MM.1S (cell line): ENCODE measurements around the gene APAF1.

Experiments
- DNase-seq: peaks from one replicate; pipeline ENCODE4 v3.0.0-alpha.2; 2015
- H2AFZ ChIP-seq: fragments of 300-600 bp; sonication (generic); 2 replicates; pipeline ENCODE4 v1.6.0; 2016; ENCODE audit warnings: antibody characterized with exemption, low read length
- H3F3A ChIP-seq: fragments of 300-600 bp; sonication (generic); 2 replicates; pipeline ENCODE4 v1.6.1; 2016; ENCODE audit warnings: mild to moderate bottlenecking, antibody characterized with exemption, low read length, moderate library complexity, mixed read lengths; ENCODE audit not compliant: insufficient read depth
- H3K27ac ChIP-seq: fragments of 300-600 bp; sonication (generic); 2 replicates; pipeline ENCODE4 v1.5.1; 2016; ENCODE audit warnings: mild to moderate bottlenecking, low read length
- H3K27me3 ChIP-seq: fragments of 300-600 bp; sonication (generic); replicated peaks from 2 replicates; pipeline ENCODE4 v1.6.0; 2016; ENCODE audit warnings: low read length; ENCODE audit not compliant: insufficient read depth
- H3K36me3 ChIP-seq: fragments of 300-600 bp; sonication (generic); replicated peaks from 2 replicates; pipeline ENCODE4 v1.6.1; 2016; ENCODE audit warnings: mild to moderate bottlenecking, low read length, mixed read lengths; ENCODE audit not compliant: insufficient read depth
- H3K4me1 ChIP-seq: fragments of 300-600 bp; sonication (generic); 2 replicates; pipeline ENCODE4 v1.6.1; 2016; ENCODE audit warnings: low read length, mixed read lengths
- H3K4me2 ChIP-seq: fragments of 300-600 bp; sonication (generic); 2 replicates; pipeline ENCODE4 v1.6.0; 2016; ENCODE audit warnings: low read depth, low read length
- H3K4me3 ChIP-seq: fragments of 300-600 bp; sonication (generic); 2 replicates; pipeline ENCODE4 v1.5.1; 2016; ENCODE audit warnings: low read length, mixed read lengths
- H3K79me2 ChIP-seq: fragments of 300-600 bp; sonication (generic); 2 replicates; pipeline ENCODE4 v1.6.1; 2016; ENCODE audit warnings: mixed run types, low read length, mixed read lengths
- H3K9ac ChIP-seq: fragments of 300-600 bp; sonication (generic); 2 replicates; pipeline ENCODE4 v1.6.1; 2016; ENCODE audit warnings: low read length, mixed read lengths
- H3K9me2 ChIP-seq: fragments of 300-600 bp; sonication (generic); replicated peaks from 2 replicates; pipeline ENCODE4 v1.6.1; 2016; ENCODE audit warnings: mild to moderate bottlenecking, low read length, mixed read lengths; ENCODE audit not compliant: insufficient read depth
- H3K9me3 ChIP-seq: fragments of 300-600 bp; sonication (generic); replicated peaks from 2 replicates; pipeline ENCODE4 v1.6.1; 2016; ENCODE audit warnings: mild to moderate bottlenecking, low read length, mixed read lengths; ENCODE audit not compliant: insufficient read depth
- H4K20me1 ChIP-seq: fragments of 300-600 bp; sonication (generic); 2 replicates; pipeline ENCODE4 v1.6.1; 2016; ENCODE audit warnings: mild to moderate bottlenecking, low read length, moderate library complexity, mixed read lengths; ENCODE audit not compliant: insufficient read depth
- EZH2 ChIP-seq: fragments of 300-600 bp; sonication (generic); optimal IDR thresholded peaks from 2 replicates; pipeline ENCODE3; 2017; ENCODE audit warnings: low read depth, mild to moderate bottlenecking, antibody characterized with exemption, low read length, mixed read lengths
- EZH2phosphoT487 ChIP-seq: fragments of 300-600 bp; sonication (generic); IDR thresholded peaks from 2 replicates; pipeline ENCODE4 v1.6.1; 2018; ENCODE audit warnings: antibody characterized with exemption, low read length
- TF ChIP-seq, protein P1 (sequence below): fragments of 300-600 bp; sonication (generic); IDR thresholded peaks from 2 replicates; pipeline ENCODE4 v1.5.1; 2016; ENCODE audit warnings: antibody characterized with exemption, low read length, mixed read lengths

The APAF1 gene

DNA sequence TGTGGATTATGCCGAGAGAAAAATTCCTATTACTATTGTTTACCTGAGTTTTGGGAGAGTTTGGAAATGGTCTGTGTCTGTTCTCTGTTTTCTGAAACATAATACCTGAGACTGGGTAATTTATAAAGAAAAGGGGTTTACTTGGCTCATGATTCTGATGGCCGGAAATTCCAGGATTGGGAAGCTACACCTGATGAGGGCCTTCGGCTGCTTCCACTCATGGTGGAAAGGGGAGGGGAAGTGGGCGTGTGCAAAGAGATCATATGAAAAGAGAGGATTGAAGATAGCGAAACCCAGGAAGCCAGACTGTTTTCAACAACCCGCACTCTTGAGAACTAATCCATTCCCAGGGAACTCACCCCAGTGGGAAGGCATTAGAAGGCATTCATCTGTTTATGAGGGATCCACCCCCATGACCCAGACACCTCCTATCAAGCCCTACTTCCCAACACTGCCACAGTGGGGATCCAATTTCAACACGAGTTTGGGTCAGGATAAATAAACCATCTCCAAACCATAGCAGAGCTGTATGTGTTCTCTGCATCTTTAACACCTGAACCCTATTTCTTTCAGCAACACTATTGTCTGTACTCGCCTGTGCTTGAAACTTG is 51.1 kb downstream of the APAF1 start:
- Histone ChIP-seq H3K9me3 (no peaks in the 10 kb centered on the region), H3K79me2 (no peaks in the 10 kb centered on the region), H4K20me1 (no peaks in the 10 kb centered on the region), H3K36me3 (no peaks in the 10 kb centered on the region), H3K4me2 (no peak overlapping the region), H3K27ac (no peak overlapping the region), H2AFZ (no peak overlapping the region), H3K4me3 (no peak overlapping the region), H3K9me2 (no peaks in the 10 kb centered on the region), H3K27me3 (no peaks in the 10 kb centered on the region), H3F3A (no peaks in the 10 kb centered on the region), H3K4me1 (no peaks in the 10 kb centered on the region), H3K9ac (no peak overlapping the region)
- TF ChIP-seq, protein P1, sequence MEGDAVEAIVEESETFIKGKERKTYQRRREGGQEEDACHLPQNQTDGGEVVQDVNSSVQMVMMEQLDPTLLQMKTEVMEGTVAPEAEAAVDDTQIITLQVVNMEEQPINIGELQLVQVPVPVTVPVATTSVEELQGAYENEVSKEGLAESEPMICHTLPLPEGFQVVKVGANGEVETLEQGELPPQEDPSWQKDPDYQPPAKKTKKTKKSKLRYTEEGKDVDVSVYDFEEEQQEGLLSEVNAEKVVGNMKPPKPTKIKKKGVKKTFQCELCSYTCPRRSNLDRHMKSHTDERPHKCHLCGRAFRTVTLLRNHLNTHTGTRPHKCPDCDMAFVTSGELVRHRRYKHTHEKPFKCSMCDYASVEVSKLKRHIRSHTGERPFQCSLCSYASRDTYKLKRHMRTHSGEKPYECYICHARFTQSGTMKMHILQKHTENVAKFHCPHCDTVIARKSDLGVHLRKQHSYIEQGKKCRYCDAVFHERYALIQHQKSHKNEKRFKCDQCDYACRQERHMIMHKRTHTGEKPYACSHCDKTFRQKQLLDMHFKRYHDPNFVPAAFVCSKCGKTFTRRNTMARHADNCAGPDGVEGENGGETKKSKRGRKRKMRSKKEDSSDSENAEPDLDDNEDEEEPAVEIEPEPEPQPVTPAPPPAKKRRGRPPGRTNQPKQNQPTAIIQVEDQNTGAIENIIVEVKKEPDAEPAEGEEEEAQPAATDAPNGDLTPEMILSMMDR: no peak
- no peak for TF ChIP-seq EZH2phosphoT487
- no peak for DNase-seq

- TF ChIP-seq, protein P1: no peak
- TF ChIP-seq EZH2phosphoT487 (no peak), EZH2 (no peak)
- Histone ChIP-seq H4K20me1 (no peaks in the 10 kb centered on the region), H3F3A (no peaks in the 10 kb centered on the region), H3K36me3 (no peaks in the 10 kb centered on the region), H3K4me3 (no peak overlapping the region), H3K27ac (no peak overlapping the region), H2AFZ (no peak overlapping the region), H3K9ac (no peak overlapping the region), H3K9me2 (no peaks in the 10 kb centered on the region), H3K9me3 (no peaks in the 10 kb centered on the region), H3K27me3 (no peaks in the 10 kb centered on the region), H3K4me1 (no peaks in the 10 kb centered on the region), H3K79me2 (no peaks in the 10 kb centered on the region), H3K4me2 (no peak overlapping the region)
- DNase-seq: no peak
These were observed 52.1 kb downstream of the APAF1 start for GRCh38 chr12:98697209-98697608.

- Histone ChIP-seq H3K4me1 (no peaks in the 10 kb centered on the region), H3K36me3 (no peaks in the 10 kb centered on the region), H3K9me3 (no peaks in the 10 kb centered on the region), H3K9me2 (no peaks in the 10 kb centered on the region), H3K4me2 (no peak overlapping the region), H3F3A (no peaks in the 10 kb centered on the region), H4K20me1 (no peaks in the 10 kb centered on the region), H3K79me2 (no peaks in the 10 kb centered on the region), H2AFZ (no peak overlapping the region), H3K9ac (no peak overlapping the region), H3K27me3 (no peaks in the 10 kb centered on the region), H3K27ac (no peak overlapping the region), H3K4me3 (no peak overlapping the region)
- peak; percentile 72 for DNase-seq
- TF ChIP-seq, protein P1: peak; percentile 79
- TF ChIP-seq EZH2 (no peak), EZH2phosphoT487 (no peak)
These were observed 53.7 kb downstream of the APAF1 start for GRCh38 chr12:98698603-98699463.
